ENCODE data around the gene BOD1.

GRCh38 chr5:173663352-173664153 is 47.1 kb upstream of the BOD1 start:
- TF ChIP-seq CEBPB (IDR thresholded peaks at IDR 0.05; ENCODE audit: borderline replicate concordance in 1 of 2, low read depth in 2 of 2, low read length in 2 of 2) = no peak
- no peak for TF ChIP-seq CTCF (IDR thresholded peaks at IDR 0.05 in 2 of 3, conservative IDR thresholded peaks at IDR 0.05 in 1 of 3; ENCODE audit: control insufficient read depth in 2 of 3, extremely low read depth in 1 of 3, insufficient read depth in 1 of 3, low read depth in 3 of 3, low read length in 3 of 3)
- no peak for TF ChIP-seq EP300 (IDR thresholded peaks at IDR 0.05; ENCODE audit: borderline replicate concordance in 1 of 2, control insufficient read depth in 1 of 2, low read depth in 2 of 2, low read length in 2 of 2)
- TF ChIP-seq CBFB (IDR thresholded peaks at IDR 0.05; ENCODE audit: low read depth) = no peak
- no peak for TF ChIP-seq NFYB (IDR thresholded peaks at IDR 0.05; ENCODE audit: insufficient read depth, low read depth, low read length)
- no peak for TF ChIP-seq CBX5 (IDR thresholded peaks at IDR 0.05; ENCODE audit: low read depth)
- TF ChIP-seq USF2 (IDR thresholded peaks at IDR 0.05; ENCODE audit: borderline replicate concordance, low read depth, low read length) = no peak
- no peak for TF ChIP-seq EGR1 (IDR thresholded peaks at IDR 0.05; ENCODE audit: borderline replicate concordance in 1 of 2, low read depth in 2 of 2, low read length in 2 of 2)

Data from GM12878 (cell line).